MM.1S (cell line): ENCODE data around the gene UBXN7.

ENCODE experiments used
- DNase-seq: peaks from one replicate; pipeline ENCODE4 v3.0.0-alpha.2; 2015
- H2AFZ ChIP-seq: fragments of 300-600 bp; sonication (generic); 2 replicates; pipeline ENCODE4 v1.6.0; 2016; ENCODE audit warnings: antibody characterized with exemption, low read length
- H3F3A ChIP-seq: fragments of 300-600 bp; sonication (generic); 2 replicates; pipeline ENCODE4 v1.6.1; 2016; ENCODE audit warnings: mild to moderate bottlenecking, antibody characterized with exemption, low read length, moderate library complexity, mixed read lengths; ENCODE audit not compliant: insufficient read depth
- H3K27ac ChIP-seq: fragments of 300-600 bp; sonication (generic); 2 replicates; pipeline ENCODE4 v1.5.1; 2016; ENCODE audit warnings: mild to moderate bottlenecking, low read length
- H3K27me3 ChIP-seq: fragments of 300-600 bp; sonication (generic); replicated peaks from 2 replicates; pipeline ENCODE4 v1.6.0; 2016; ENCODE audit warnings: low read length; ENCODE audit not compliant: insufficient read depth
- H3K36me3 ChIP-seq: fragments of 300-600 bp; sonication (generic); replicated peaks from 2 replicates; pipeline ENCODE4 v1.6.1; 2016; ENCODE audit warnings: mild to moderate bottlenecking, low read length, mixed read lengths; ENCODE audit not compliant: insufficient read depth
- H3K4me1 ChIP-seq: fragments of 300-600 bp; sonication (generic); 2 replicates; pipeline ENCODE4 v1.6.1; 2016; ENCODE audit warnings: low read length, mixed read lengths
- H3K4me2 ChIP-seq: fragments of 300-600 bp; sonication (generic); 2 replicates; pipeline ENCODE4 v1.6.0; 2016; ENCODE audit warnings: low read depth, low read length
- H3K4me3 ChIP-seq: fragments of 300-600 bp; sonication (generic); 2 replicates; pipeline ENCODE4 v1.5.1; 2016; ENCODE audit warnings: low read length, mixed read lengths
- H3K79me2 ChIP-seq: fragments of 300-600 bp; sonication (generic); 2 replicates; pipeline ENCODE4 v1.6.1; 2016; ENCODE audit warnings: mixed run types, low read length, mixed read lengths
- H3K9ac ChIP-seq: fragments of 300-600 bp; sonication (generic); 2 replicates; pipeline ENCODE4 v1.6.1; 2016; ENCODE audit warnings: low read length, mixed read lengths
- H3K9me2 ChIP-seq: fragments of 300-600 bp; sonication (generic); replicated peaks from 2 replicates; pipeline ENCODE4 v1.6.1; 2016; ENCODE audit warnings: mild to moderate bottlenecking, low read length, mixed read lengths; ENCODE audit not compliant: insufficient read depth
- H3K9me3 ChIP-seq: fragments of 300-600 bp; sonication (generic); replicated peaks from 2 replicates; pipeline ENCODE4 v1.6.1; 2016; ENCODE audit warnings: mild to moderate bottlenecking, low read length, mixed read lengths; ENCODE audit not compliant: insufficient read depth
- H4K20me1 ChIP-seq: fragments of 300-600 bp; sonication (generic); 2 replicates; pipeline ENCODE4 v1.6.1; 2016; ENCODE audit warnings: mild to moderate bottlenecking, low read length, moderate library complexity, mixed read lengths; ENCODE audit not compliant: insufficient read depth
- CTCF ChIP-seq: fragments of 300-600 bp; sonication (generic); IDR thresholded peaks from 2 replicates; pipeline ENCODE4 v1.5.1; 2016; ENCODE audit warnings: antibody characterized with exemption, low read length, mixed read lengths
- EZH2 ChIP-seq: fragments of 300-600 bp; sonication (generic); optimal IDR thresholded peaks from 2 replicates; pipeline ENCODE3; 2017; ENCODE audit warnings: low read depth, mild to moderate bottlenecking, antibody characterized with exemption, low read length, mixed read lengths
- EZH2phosphoT487 ChIP-seq: fragments of 300-600 bp; sonication (generic); IDR thresholded peaks from 2 replicates; pipeline ENCODE4 v1.6.1; 2018; ENCODE audit warnings: antibody characterized with exemption, low read length

Gene UBXN7

GRCh38 chr3:196326936-196327335 is 105.3 kb downstream of the UBXN7 start:
- Histone ChIP-seq H3K4me3 (no peak overlapping the region), H3K4me1 (no peaks in the 10 kb centered on the region), H3K9me2 (no peaks in the 10 kb centered on the region), H3K9ac (no peak overlapping the region), H3K79me2 (no peaks in the 10 kb centered on the region), H2AFZ (no peak overlapping the region), H3K27me3 (no peaks in the 10 kb centered on the region), H3F3A (no peaks in the 10 kb centered on the region), H3K4me2 (no peak overlapping the region), H3K36me3 (no peaks in the 10 kb centered on the region), H3K27ac (no peak overlapping the region), H4K20me1 (no peaks in the 10 kb centered on the region), H3K9me3 (no peaks in the 10 kb centered on the region)
- DNase-seq: no peak
- TF ChIP-seq EZH2: no peak
- no peak for TF ChIP-seq EZH2phosphoT487
- TF ChIP-seq CTCF: no peak

DNA sequence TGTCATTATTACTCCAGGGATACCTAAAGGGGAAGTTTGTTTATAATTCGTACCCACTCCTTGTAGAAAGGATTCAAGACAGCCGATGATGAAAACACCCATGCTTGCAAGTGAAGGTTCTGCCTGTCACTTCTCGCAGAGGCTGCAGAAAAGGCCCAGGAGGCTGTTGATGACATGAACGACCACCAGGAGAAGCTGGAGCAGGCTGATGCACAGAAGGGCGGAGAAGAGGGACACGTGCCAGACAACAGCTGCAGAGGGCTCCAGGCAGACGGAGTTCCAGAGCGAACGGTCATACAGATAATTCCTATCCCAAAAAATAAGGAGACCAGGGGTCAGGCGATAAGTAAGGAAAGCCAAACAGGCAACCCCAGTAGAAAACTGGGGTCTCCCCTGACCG is 108.5 kb downstream of the UBXN7 start:
- H2AFZ ChIP-seq: no peak overlapping the region
- no peaks in the 10 kb centered on the region for H3K4me1 ChIP-seq

DNA sequence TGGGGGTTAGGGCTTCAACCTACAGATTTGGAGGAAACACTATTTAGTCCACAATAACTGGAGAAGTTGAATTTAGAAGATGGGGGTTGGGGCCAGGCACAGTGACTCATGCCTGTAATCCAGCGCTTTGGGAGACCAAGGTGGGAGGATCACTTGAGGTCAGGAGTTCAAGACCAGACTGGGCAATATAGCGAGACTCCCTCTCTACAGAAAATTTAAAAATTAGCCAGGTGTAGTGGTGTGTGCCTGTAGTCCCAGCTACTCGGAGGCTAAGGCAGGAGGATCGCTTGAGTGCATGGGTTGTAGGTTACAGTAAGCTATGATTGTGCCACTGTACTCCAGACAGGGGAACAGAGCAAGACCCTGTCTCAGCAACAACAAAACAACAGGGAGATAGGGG is 109.2 kb downstream of the UBXN7 start:
- Histone ChIP-seq H2AFZ (no peak overlapping the region), H3K9me2 (no peaks in the 10 kb centered on the region), H4K20me1 (no peaks in the 10 kb centered on the region), H3K9ac (no peak overlapping the region), H3F3A (no peaks in the 10 kb centered on the region), H3K36me3 (no peaks in the 10 kb centered on the region), H3K79me2 (no peaks in the 10 kb centered on the region), H3K4me3 (no peak overlapping the region), H3K4me1 (no peaks in the 10 kb centered on the region), H3K27me3 (no peaks in the 10 kb centered on the region), H3K4me2 (no peak overlapping the region), H3K9me3 (no peaks in the 10 kb centered on the region), H3K27ac (no peak overlapping the region)
- DNase-seq: no peak
- TF ChIP-seq CTCF (no peak), EZH2 (no peak), EZH2phosphoT487 (no peak)

More for the DNA sequence above, 108.5 kb downstream of the UBXN7 start:
- Histone ChIP-seq H3K4me2 (no peak overlapping the region), H3K9me3 (no peaks in the 10 kb centered on the region), H4K20me1 (no peaks in the 10 kb centered on the region), H3K36me3 (no peaks in the 10 kb centered on the region), H3F3A (no peaks in the 10 kb centered on the region), H3K9me2 (no peaks in the 10 kb centered on the region), H3K4me3 (no peak overlapping the region), H3K27me3 (no peaks in the 10 kb centered on the region), H3K27ac (no peak overlapping the region), H3K79me2 (no peaks in the 10 kb centered on the region), H3K9ac (no peak overlapping the region)
- DNase-seq: no peak
- TF ChIP-seq EZH2 (no peak), CTCF (no peak)
